Transverse colon (tissue), 3 donors: ENCODE results near the gene CBLIF.

Experiments used
- CTCF ChIP-seq, 5 experiments: fragments of 200-600 bp in 3 of 5; fragments of 450-650 bp in 2 of 5; sonication (generic) in 3 of 5; IDR thresholded peaks; 1 replicate in 2 of 5; 2 replicates in 3 of 5; pipeline ENCODE4 v1.5.1; 2016 to 2017; ENCODE audit warnings: antibody characterized with exemption in 5 of 5, inconsistent platforms in 3 of 5, mild to moderate bottlenecking in 2 of 5, moderate library complexity in 1 of 5
- EP300 ChIP-seq: sonication (generic); formaldehyde crosslinking; IDR thresholded peaks from one replicate; pipeline ENCODE4 v1.6.1; 2017; ENCODE audit warnings: antibody characterized with exemption, low read depth
- POLR2A ChIP-seq: fragments of 450-650 bp; IDR thresholded peaks from one replicate; pipeline ENCODE4 v1.6.1; 2016; ENCODE audit warnings: antibody characterized with exemption, mild to moderate bottlenecking, moderate library complexity

- no peak for TF ChIP-seq CTCF (IDR thresholded peaks at IDR 0.05)
- no peak for TF ChIP-seq POLR2A
- no peak for TF ChIP-seq EP300
These were observed 9.6 kb upstream of the CBLIF start for GRCh38 chr11:59854871-59855270.
